HepG2 (cell line): ENCODE measurements around the gene TBC1D32. TPM values are rescaled to one million over a fixed set of nuclear protein-coding genes. Genes with fewer than 3 reads are reported as not detected.
A peak's percentile ranks its signal among the peaks of the same experiment; 100 is the strongest.

Source experiments
- AKAP8 ChIP-seq: sonication (generic); formaldehyde crosslinking; IDR thresholded peaks from 2 replicates; pipeline ENCODE4 v1.5.1; 2020; ENCODE audit warnings: mild to moderate bottlenecking, missing genetic modification reagents
- CREB1 ChIP-seq, 2 experiments: fragments of 450-650 bp in 1 of 2; IDR thresholded peaks; 2 replicates each; pipeline ENCODE4 v1.6.1; 2016 to 2017; ENCODE audit warnings: control low read depth in 1 of 2, mild to moderate bottlenecking in 1 of 2, missing compliant biosample characterization in 1 of 2, missing genetic modification characterization in 1 of 2
- HOXA3 ChIP-seq: sonication (generic); formaldehyde crosslinking; IDR thresholded peaks from 2 replicates; pipeline ENCODE4 v1.5.0; 2020; ENCODE audit warnings: missing genetic modification reagents
- ISL2 ChIP-seq: sonication (generic); formaldehyde crosslinking; IDR thresholded peaks from 2 replicates; pipeline ENCODE4 v1.5.0; 2020; ENCODE audit warnings: missing genetic modification reagents
- MAF1 ChIP-seq: sonication (generic); formaldehyde crosslinking; IDR thresholded peaks from 2 replicates; pipeline ENCODE4 v1.5.0; 2020; ENCODE audit warnings: missing genetic modification reagents, borderline replicate concordance
- MYC ChIP-seq: sonication (generic); formaldehyde crosslinking; IDR thresholded peaks from 2 replicates; pipeline ENCODE4 v1.9.0; 2021; ENCODE audit warnings: missing genetic modification reagents, borderline replicate concordance
- ONECUT2 ChIP-seq: sonication (generic); formaldehyde crosslinking; IDR thresholded peaks from 2 replicates; pipeline ENCODE4 v1.4.0; 2020; ENCODE audit warnings: missing genetic modification reagents
- POLR2AphosphoS5 ChIP-seq: IDR thresholded peaks from 2 replicates; pipeline ENCODE4 v1.6.1; 2012; ENCODE audit warnings: low read depth, low read length
- RAD21 ChIP-seq: fragments of 450-650 bp; formaldehyde crosslinking; IDR thresholded peaks from 2 replicates; pipeline ENCODE4 v1.5.0; 2020; ENCODE audit warnings: mild to moderate bottlenecking
- SAP130 ChIP-seq: IDR thresholded peaks from 2 replicates; pipeline ENCODE4 v1.6.1; 2016; ENCODE audit warnings: low read depth
- SP4 ChIP-seq: sonication (generic); formaldehyde crosslinking; IDR thresholded peaks from 2 replicates; pipeline ENCODE4 v1.8.1; 2023; ENCODE audit warnings: mild to moderate bottlenecking, missing genetic modification reagents
- TEAD2 ChIP-seq: sonication (generic); formaldehyde crosslinking; IDR thresholded peaks from 2 replicates; pipeline ENCODE4 v1.9.0; 2021; ENCODE audit warnings: missing genetic modification reagents
- TRIM24 ChIP-seq: sonication (generic); formaldehyde crosslinking; IDR thresholded peaks from 2 replicates; pipeline ENCODE4 v1.8.0; 2022; ENCODE audit warnings: mild to moderate bottlenecking, missing genetic modification reagents
- ZMYM3 ChIP-seq: sonication (generic); formaldehyde crosslinking; IDR thresholded peaks from 2 replicates; pipeline ENCODE4 v1.5.1; 2020; ENCODE audit warnings: mild to moderate bottlenecking, missing genetic modification reagents
- ZNF235 ChIP-seq: sonication (generic); formaldehyde crosslinking; IDR thresholded peaks from 2 replicates; pipeline ENCODE4 v1.8.1; 2023; ENCODE audit warnings: mild to moderate bottlenecking, missing genetic modification reagents, borderline replicate concordance
- ZNF350 ChIP-seq: sonication (generic); formaldehyde crosslinking; IDR thresholded peaks from 2 replicates; pipeline ENCODE4 v1.4.0; 2020; ENCODE audit warnings: mild to moderate bottlenecking, low read depth, missing genetic modification reagents, borderline replicate concordance
- ZNF549 ChIP-seq: sonication (generic); formaldehyde crosslinking; IDR thresholded peaks from 2 replicates; pipeline ENCODE4 v1.5.0; 2020; ENCODE audit warnings: missing genetic modification reagents
- ZNF746 ChIP-seq: sonication (generic); formaldehyde crosslinking; IDR thresholded peaks from 2 replicates; pipeline ENCODE4 v1.8.0; 2022; ENCODE audit warnings: mild to moderate bottlenecking, missing genetic modification reagents
- ZNF747 ChIP-seq: sonication (generic); formaldehyde crosslinking; IDR thresholded peaks from 2 replicates; pipeline ENCODE4 v1.8.1; 2023; ENCODE audit warnings: missing genetic modification reagents, mild to moderate bottlenecking, borderline replicate concordance
- ZSCAN29 ChIP-seq: sonication (generic); formaldehyde crosslinking; conservative IDR thresholded peaks from 2 replicates; pipeline ENCODE4 v1.4.0; 2020; ENCODE audit warnings: mild to moderate bottlenecking, missing genetic modification reagents
- polyA plus RNA-seq, 8 experiments: library from polyadenylated mRNA; depleted of rRNA in 3 of 8; stranded (reverse) in 7 of 8; unstranded in 1 of 8; fragments of >200 nt; fragmentation: Illumina TruSeq in 4 of 8; extraction: Trizol in 4 of 8; gene quantifications; 2 replicates each; pipeline versions ENCODE4 v1.2.1 to v1.2.3, GENCODE V29; 2011 to 2016; ENCODE audit warnings: low read depth in 4 of 8, missing spikeins in 1 of 8, mixed read lengths in 1 of 8; ENCODE audit not compliant: insufficient read depth in 1 of 8
- total RNA-seq, 5 experiments: library from RNA; depleted of rRNA; stranded (reverse); fragments of >200 nt; fragmentation: Illumina TruSeq; extraction: Trizol; gene quantifications; 2 replicates each; pipeline ENCODE4 v1.2.3, GENCODE V29; 2016; ENCODE audit warnings: low read depth in 1 of 5
- TF ChIP-seq, protein P1 (sequence below): sonication (generic); formaldehyde crosslinking; IDR thresholded peaks from 2 replicates; pipeline ENCODE4 v1.8.0; 2022; ENCODE audit warnings: low read depth, missing genetic modification reagents
- TF ChIP-seq, protein P2 (sequence below): sonication (generic); formaldehyde crosslinking; IDR thresholded peaks from 2 replicates; pipeline ENCODE4 v1.4.0; 2020; ENCODE audit warnings: mild to moderate bottlenecking, missing genetic modification reagents
- TF ChIP-seq, protein P3 (sequence below): sonication (generic); IDR thresholded peaks from 2 replicates; pipeline ENCODE4 v1.6.1; 2016; ENCODE audit warnings: low read depth, borderline replicate concordance
- TF ChIP-seq, protein P4 (sequence below): sonication (generic); formaldehyde crosslinking; IDR thresholded peaks from 2 replicates; pipeline ENCODE4 v1.4.0; 2020; ENCODE audit warnings: missing genetic modification reagents; ENCODE audit errors: not compliant biosample characterization
- TF ChIP-seq, protein P5 (sequence below): sonication (generic); formaldehyde crosslinking; IDR thresholded peaks from 2 replicates; pipeline ENCODE4 v1.8.1; 2023; ENCODE audit warnings: missing genetic modification reagents, mild to moderate bottlenecking, borderline replicate concordance

TBC1D32 gene
- total and polyA plus RNA-seq, 2 of the 13 experiments (the other 11 are each of a cell fraction or from before 2014, with no cell fraction given) = 2.0 to 4.8 TPM

DNA sequence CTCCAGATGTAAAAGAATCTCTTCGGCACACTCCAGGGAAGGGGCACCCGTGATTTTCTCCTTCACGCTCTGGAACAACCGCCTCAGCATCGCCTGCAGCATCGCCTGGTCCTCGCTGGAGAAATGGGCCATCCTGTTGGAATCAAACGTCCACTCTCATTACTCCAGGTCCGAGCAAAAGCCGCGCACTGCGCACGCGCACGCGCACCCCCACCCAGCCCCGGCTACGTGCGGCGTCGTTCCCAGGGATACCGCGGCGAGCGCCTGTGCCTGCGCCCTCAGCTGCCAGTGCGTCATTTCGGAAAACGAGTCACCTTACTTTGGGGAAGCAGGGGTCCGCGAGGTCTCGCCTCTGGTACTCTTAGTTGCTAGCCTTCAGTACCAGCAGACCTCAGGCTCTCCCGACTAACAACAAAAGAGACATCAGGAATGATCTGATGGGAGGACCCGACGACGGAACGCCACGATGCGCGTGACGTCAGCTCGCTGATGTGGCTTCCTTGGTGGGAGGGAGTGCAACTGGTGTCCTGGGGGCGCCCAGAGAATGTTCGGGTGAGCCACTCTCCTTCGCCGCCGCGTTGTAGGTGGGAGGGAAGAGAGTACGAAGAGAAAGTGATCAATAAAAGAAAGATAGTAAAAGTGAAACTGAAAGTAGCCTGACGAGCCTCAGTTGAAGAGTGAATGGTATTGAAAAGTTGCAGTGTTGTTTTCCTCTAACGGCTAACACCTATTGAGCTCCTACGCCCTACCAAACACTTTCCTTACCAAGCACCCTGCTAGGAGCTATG is at the start of gene TBC1D32 (continued):
- TF ChIP-seq, protein P1, sequence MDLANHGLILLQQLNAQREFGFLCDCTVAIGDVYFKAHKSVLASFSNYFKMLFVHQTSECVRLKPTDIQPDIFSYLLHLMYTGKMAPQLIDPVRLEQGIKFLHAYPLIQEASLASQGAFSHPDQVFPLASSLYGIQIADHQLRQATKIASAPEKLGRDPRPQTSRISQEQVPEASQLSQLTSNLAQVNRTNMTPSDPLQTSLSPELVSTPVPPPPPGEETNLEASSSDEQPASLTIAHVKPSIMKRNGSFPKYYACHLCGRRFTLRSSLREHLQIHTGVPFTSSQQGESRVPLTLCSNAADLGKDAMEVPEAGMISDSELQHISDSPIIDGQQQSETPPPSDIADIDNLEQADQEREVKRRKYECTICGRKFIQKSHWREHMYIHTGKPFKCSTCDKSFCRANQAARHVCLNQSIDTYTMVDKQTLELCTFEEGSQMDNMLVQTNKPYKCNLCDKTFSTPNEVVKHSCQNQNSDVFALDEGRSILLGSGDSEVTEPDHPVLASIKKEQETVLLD = no peak
- TF ChIP-seq, protein P2, sequence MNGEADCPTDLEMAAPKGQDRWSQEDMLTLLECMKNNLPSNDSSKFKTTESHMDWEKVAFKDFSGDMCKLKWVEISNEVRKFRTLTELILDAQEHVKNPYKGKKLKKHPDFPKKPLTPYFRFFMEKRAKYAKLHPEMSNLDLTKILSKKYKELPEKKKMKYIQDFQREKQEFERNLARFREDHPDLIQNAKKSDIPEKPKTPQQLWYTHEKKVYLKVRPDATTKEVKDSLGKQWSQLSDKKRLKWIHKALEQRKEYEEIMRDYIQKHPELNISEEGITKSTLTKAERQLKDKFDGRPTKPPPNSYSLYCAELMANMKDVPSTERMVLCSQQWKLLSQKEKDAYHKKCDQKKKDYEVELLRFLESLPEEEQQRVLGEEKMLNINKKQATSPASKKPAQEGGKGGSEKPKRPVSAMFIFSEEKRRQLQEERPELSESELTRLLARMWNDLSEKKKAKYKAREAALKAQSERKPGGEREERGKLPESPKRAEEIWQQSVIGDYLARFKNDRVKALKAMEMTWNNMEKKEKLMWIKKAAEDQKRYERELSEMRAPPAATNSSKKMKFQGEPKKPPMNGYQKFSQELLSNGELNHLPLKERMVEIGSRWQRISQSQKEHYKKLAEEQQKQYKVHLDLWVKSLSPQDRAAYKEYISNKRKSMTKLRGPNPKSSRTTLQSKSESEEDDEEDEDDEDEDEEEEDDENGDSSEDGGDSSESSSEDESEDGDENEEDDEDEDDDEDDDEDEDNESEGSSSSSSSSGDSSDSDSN (CRISPR knock-in tag) = no peak
- peak; percentile 99 for TF ChIP-seq CREB1 (IDR thresholded peaks at IDR 0.05)
- peak; percentile 97 for TF ChIP-seq CREB1 (CRISPR knock-in tag; IDR thresholded peaks at IDR 0.05)
- no peak for TF ChIP-seq AKAP8
- TF ChIP-seq ONECUT2 = peak; percentile 50; the same call in 1 of the 2 replicates
- peak; percentile 93 for TF ChIP-seq SAP130 (CRISPR knock-in tag)
- TF ChIP-seq, protein P3, sequence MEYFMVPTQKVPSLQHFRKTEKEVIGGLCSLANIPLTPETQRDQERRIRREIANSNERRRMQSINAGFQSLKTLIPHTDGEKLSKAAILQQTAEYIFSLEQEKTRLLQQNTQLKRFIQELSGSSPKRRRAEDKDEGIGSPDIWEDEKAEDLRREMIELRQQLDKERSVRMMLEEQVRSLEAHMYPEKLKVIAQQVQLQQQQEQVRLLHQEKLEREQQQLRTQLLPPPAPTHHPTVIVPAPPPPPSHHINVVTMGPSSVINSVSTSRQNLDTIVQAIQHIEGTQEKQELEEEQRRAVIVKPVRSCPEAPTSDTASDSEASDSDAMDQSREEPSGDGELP = peak; percentile 68; the same call in 1 of the 2 replicates
- TF ChIP-seq, protein P4, sequence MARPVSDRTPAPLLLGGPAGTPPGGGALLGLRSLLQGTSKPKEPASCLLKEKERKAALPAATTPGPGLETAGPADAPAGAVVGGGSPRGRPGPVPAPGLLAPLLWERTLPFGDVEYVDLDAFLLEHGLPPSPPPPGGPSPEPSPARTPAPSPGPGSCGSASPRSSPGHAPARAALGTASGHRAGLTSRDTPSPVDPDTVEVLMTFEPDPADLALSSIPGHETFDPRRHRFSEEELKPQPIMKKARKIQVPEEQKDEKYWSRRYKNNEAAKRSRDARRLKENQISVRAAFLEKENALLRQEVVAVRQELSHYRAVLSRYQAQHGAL = no peak
- TF ChIP-seq MAF1 (CRISPR knock-in tag) = peak; percentile 11; the same call in 1 of the 2 replicates
- no peak for TF ChIP-seq TEAD2 (CRISPR knock-in tag)
- TF ChIP-seq, protein P5, sequence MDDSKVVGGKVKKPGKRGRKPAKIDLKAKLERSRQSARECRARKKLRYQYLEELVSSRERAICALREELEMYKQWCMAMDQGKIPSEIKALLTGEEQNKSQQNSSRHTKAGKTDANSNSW (CRISPR knock-in tag) = peak; percentile 77; the same call in 1 of the 2 replicates
- peak; percentile 11; the same call in 1 of the 2 replicates for TF ChIP-seq ZMYM3 (CRISPR knock-in tag)
- peak; percentile 71; the same call in 1 of the 2 replicates for TF ChIP-seq ZNF747 (CRISPR knock-in tag)
- TF ChIP-seq ZSCAN29 (CRISPR knock-in tag) = peak; percentile 36; the same call in 1 of the 2 replicates
- peak; percentile 75 for TF ChIP-seq ZNF746 (CRISPR knock-in tag)
- no peak for TF ChIP-seq ZNF549 (CRISPR knock-in tag)
- 0 out of 2 replicates have a peak, but pooled peaks have one; percentile 21 for TF ChIP-seq ISL2 (CRISPR knock-in tag)
- TF ChIP-seq HOXA3 = peak; percentile 98
- peak; percentile 34; the same call in 1 of the 2 replicates for TF ChIP-seq POLR2AphosphoS5
- peak; percentile 74; the same call in 1 of the 2 replicates for TF ChIP-seq SP4
- TF ChIP-seq TRIM24 (CRISPR knock-in tag) = no peak
- no peak for TF ChIP-seq ZNF235 (CRISPR knock-in tag)
- TF ChIP-seq MYC (CRISPR knock-in tag) = peak; percentile 65; the same call in 1 of the 2 replicates
- no peak for TF ChIP-seq RAD21 (CRISPR knock-in tag)
- TF ChIP-seq ZNF350 (CRISPR knock-in tag) = peak; percentile 93
